Erythroblast (primary cell): Measurements from ENCODE around the gene CRACDL.

Experiments
- GATA1 ChIP-seq: IDR thresholded peaks from 2 replicates; pipeline ENCODE4 v1.6.1; 2011; ENCODE audit warnings: low read depth, mild to moderate bottlenecking, control low read depth, low read length, moderate library complexity
- POLR2A ChIP-seq: IDR thresholded peaks from 2 replicates; pipeline ENCODE4 v1.6.1; 2011; ENCODE audit warnings: mild to moderate bottlenecking, low read length

DNA sequence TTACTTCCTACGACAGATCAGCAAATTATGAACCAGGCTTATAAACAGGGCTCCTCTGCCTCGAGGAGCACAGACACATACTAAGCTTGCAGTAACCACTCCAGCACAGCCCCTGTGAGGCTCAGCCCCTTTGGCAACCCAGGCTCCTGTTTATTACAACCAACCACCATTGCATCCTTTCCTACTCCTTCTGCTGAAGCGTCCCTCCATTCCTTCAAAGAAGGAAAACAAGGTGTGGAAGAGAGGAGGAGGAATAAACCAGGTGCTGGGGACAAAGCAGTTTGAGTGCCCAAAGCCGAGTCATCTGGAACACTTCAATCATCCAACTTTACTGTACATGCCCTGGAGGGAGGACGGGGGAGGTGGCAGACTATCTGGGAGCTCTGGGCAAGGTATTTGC, 117.9 kb downstream of the CRACDL start:
- TF ChIP-seq POLR2A = no peak
- TF ChIP-seq GATA1 = no peak
